OCI-M2 (cell line): ENCODE data around the gene SMYD3.
"Not testable (repeated sequence)": the region's sequence is repeated elsewhere in the genome, so short reads cannot be mapped to it uniquely, and the experiment has no call there.

ENCODE experiments used
- DNase-seq: peaks from one replicate; lab custom pipeline; 2025; ENCODE audit not compliant: unreplicated experiment; lab: John Stamatoyannopoulos, UW

SMYD3 gene

GRCh38 chr1:245763873-245764331 lies 743.2 kb downstream of the SMYD3 start:
- DNase-seq: no peak

GRCh38 chr1:245762396-245762910 lies 744.6 kb downstream of the SMYD3 start:
- no peak for DNase-seq

- DNase-seq: no peak
These were observed 746.8 kb downstream of the SMYD3 start for GRCh38 chr1:245760301-245760700.

GRCh38 chr1:245754463-245754961 lies 752.6 kb downstream of the SMYD3 start:
- no peak for DNase-seq

- no peak for DNase-seq
These were observed 753.3 kb downstream of the SMYD3 start for GRCh38 chr1:245753807-245754206.

- DNase-seq: no peak
These were observed 754.5 kb downstream of the SMYD3 start for GRCh38 chr1:245752561-245752960.

GRCh38 chr1:245751726-245752470 lies 755.2 kb downstream of the SMYD3 start:
- no peak for DNase-seq

GRCh38 chr1:245751116-245751515 lies 756.0 kb downstream of the SMYD3 start:
- DNase-seq: no peak

GRCh38 chr1:245750261-245750660 lies 756.8 kb downstream of the SMYD3 start:
- no peak for DNase-seq

GRCh38 chr1:245749053-245749452 lies 758.0 kb downstream of the SMYD3 start:
- DNase-seq: no peak

- DNase-seq: no peak
These were observed 758.4 kb downstream of the SMYD3 start for GRCh38 chr1:245748646-245749045.

- DNase-seq: no peak
These were observed 758.8 kb downstream of the SMYD3 start for GRCh38 chr1:245748240-245748639.

GRCh38 chr1:245742896-245743295 lies 764.2 kb downstream of the SMYD3 start:
- no peak for DNase-seq

GRCh38 chr1:245740336-245740735 lies 766.7 kb downstream of the SMYD3 start:
- DNase-seq: not testable (repeated sequence)

- DNase-seq: no peak
These were observed 776.3 kb downstream of the SMYD3 start for GRCh38 chr1:245730801-245731200.

GRCh38 chr1:245728035-245728434 lies 779.0 kb downstream of the SMYD3 start:
- not testable (repeated sequence) for DNase-seq

GRCh38 chr1:245721488-245721887 lies 785.6 kb downstream of the SMYD3 start:
- DNase-seq: no peak

GRCh38 chr1:245718951-245719350 lies 788.1 kb downstream of the SMYD3 start:
- no peak for DNase-seq

- DNase-seq: no peak
These were observed 789.0 kb downstream of the SMYD3 start for GRCh38 chr1:245718123-245718522.

- no peak for DNase-seq
These were observed 789.5 kb downstream of the SMYD3 start for GRCh38 chr1:245717611-245718010.

GRCh38 chr1:245716561-245716960 lies 790.5 kb downstream of the SMYD3 start:
- DNase-seq: no peak

GRCh38 chr1:245715970-245716369 lies 791.1 kb downstream of the SMYD3 start:
- DNase-seq: no peak

- DNase-seq: no peak
These were observed 791.8 kb downstream of the SMYD3 start for GRCh38 chr1:245715291-245715701.
